HK-2 (cell line): Measurements from ENCODE around the gene CASP6.

Experiments used
- DNase-seq: peaks from one replicate; pipeline ENCODE4 v3.0.0-alpha.2; 2018; ENCODE audit not compliant: unreplicated experiment

Gene CASP6

GRCh38 chr4:109671350-109671749, 31.9 kb downstream of the CASP6 start:
- no peak for DNase-seq

GRCh38 chr4:109665783-109666485, 37.3 kb downstream of the CASP6 start:
- DNase-seq = no peak

- DNase-seq = no peak
Measured at GRCh38 chr4:109662771-109663170, 40.5 kb downstream of the CASP6 start.

GRCh38 chr4:109662116-109662515, 41.1 kb downstream of the CASP6 start:
- no peak for DNase-seq

- DNase-seq = no peak
Measured at GRCh38 chr4:109658871-109659410, 44.3 kb downstream of the CASP6 start.

GRCh38 chr4:109657854-109658418, 45.3 kb downstream of the CASP6 start:
- no peak for DNase-seq

GRCh38 chr4:109655396-109655795, 47.8 kb downstream of the CASP6 start:
- DNase-seq = no peak

- no peak for DNase-seq
Measured at GRCh38 chr4:109649872-109650271, 53.4 kb downstream of the CASP6 start.

GRCh38 chr4:109648997-109649575, 54.2 kb downstream of the CASP6 start:
- DNase-seq = no peak

- DNase-seq = no peak
Measured at GRCh38 chr4:109648266-109648996, 54.8 kb downstream of the CASP6 start.

GRCh38 chr4:109645874-109646710, 57.2 kb downstream of the CASP6 start:
- no peak for DNase-seq

- no peak for DNase-seq
Measured at GRCh38 chr4:109640644-109641043, 62.6 kb downstream of the CASP6 start.
